Activated CD8-positive, alpha-beta memory T cell treated with anti-CD3 and anti-CD28 coated beads, Interleukin-2, amount 50 U/mL, for 24 hours (primary cell): ENCODE measurements around the gene MYMK.

Experiments used
- DNase-seq: peaks from one replicate; pipeline ENCODE4 v3.0.0-alpha.2; 2020; ENCODE audit errors: extremely low read depth

MYMK gene

GRCh38 chr9:133558191-133559126, 33.7 kb upstream of the MYMK start:
- DNase-seq = no peak

GRCh38 chr9:133557581-133557980, 32.8 kb upstream of the MYMK start:
- DNase-seq = no peak

- no peak for DNase-seq
Observed at GRCh38 chr9:133556354-133556753, 31.6 kb upstream of the MYMK start.

- no peak for DNase-seq
Observed at GRCh38 chr9:133554729-133555128, 30.0 kb upstream of the MYMK start.

- DNase-seq = no peak
Observed at GRCh38 chr9:133553973-133554713, 29.4 kb upstream of the MYMK start.

- no peak for DNase-seq
Observed at GRCh38 chr9:133553123-133553522, 28.4 kb upstream of the MYMK start.

GRCh38 chr9:133552236-133552635, 27.5 kb upstream of the MYMK start:
- DNase-seq = no peak

GRCh38 chr9:133551446-133551845, 26.7 kb upstream of the MYMK start:
- no peak for DNase-seq

- DNase-seq = no peak
Observed at GRCh38 chr9:133547116-133547515, 22.4 kb upstream of the MYMK start.

- no peak for DNase-seq
Observed at GRCh38 chr9:133546287-133546680, 21.5 kb upstream of the MYMK start.

GRCh38 chr9:133545494-133546286, 20.9 kb upstream of the MYMK start:
- no peak for DNase-seq

- no peak for DNase-seq
Observed at GRCh38 chr9:133543772-133544467, 19.2 kb upstream of the MYMK start.

GRCh38 chr9:133542002-133542401, 17.2 kb upstream of the MYMK start:
- no peak for DNase-seq

GRCh38 chr9:133540698-133541025, 15.9 kb upstream of the MYMK start:
- no peak for DNase-seq

- no peak for DNase-seq
Observed at GRCh38 chr9:133539991-133540697, 15.4 kb upstream of the MYMK start.

GRCh38 chr9:133538851-133539833, 14.4 kb upstream of the MYMK start:
- no peak for DNase-seq

- no peak for DNase-seq
Observed at GRCh38 chr9:133538176-133538575, 13.4 kb upstream of the MYMK start.

GRCh38 chr9:133537257-133537656, 12.5 kb upstream of the MYMK start:
- DNase-seq = no peak

GRCh38 chr9:133536536-133536935, 11.8 kb upstream of the MYMK start:
- DNase-seq = no peak

GRCh38 chr9:133536080-133536479, 11.3 kb upstream of the MYMK start:
- DNase-seq = no peak
